Loucy (cell line): ENCODE results near the gene TAGLN2.

Experiments
- EZH2phosphoT487 ChIP-seq: fragments of 200-600 bp; IDR thresholded peaks from 2 replicates; pipeline ENCODE4 v1.6.1; 2018; ENCODE audit warnings: antibody characterized with exemption, mild to moderate bottlenecking, moderate library complexity, borderline replicate concordance
- TF ChIP-seq, protein P1 (sequence below): fragments of 200-600 bp; sonication (generic); conservative IDR thresholded peaks from 2 replicates; pipeline ENCODE4 v1.5.1; 2014; ENCODE audit warnings: mild to moderate bottlenecking, antibody characterized with exemption, low read length

DNA sequence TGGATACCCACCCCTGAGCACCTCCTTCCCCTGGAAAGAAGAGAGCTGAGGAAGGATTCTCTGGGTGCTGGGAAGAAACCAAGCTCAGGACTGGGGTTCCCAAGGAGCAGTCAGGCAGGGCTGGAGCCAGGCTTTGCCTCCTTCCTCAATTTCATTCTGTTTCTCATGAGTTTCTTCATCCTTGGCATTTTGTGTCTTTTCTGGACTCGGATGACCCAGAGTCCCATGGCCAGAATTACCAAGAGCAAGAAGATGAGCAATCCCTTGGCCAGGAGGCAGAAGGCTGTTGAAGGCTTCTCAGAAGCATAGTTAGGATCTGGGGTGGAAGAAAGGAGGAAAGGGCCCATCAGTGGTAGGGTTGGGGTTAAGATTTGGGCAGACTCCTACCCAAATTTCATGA lies 26.2 kb upstream of the TAGLN2 start:
- TF ChIP-seq, protein P1, sequence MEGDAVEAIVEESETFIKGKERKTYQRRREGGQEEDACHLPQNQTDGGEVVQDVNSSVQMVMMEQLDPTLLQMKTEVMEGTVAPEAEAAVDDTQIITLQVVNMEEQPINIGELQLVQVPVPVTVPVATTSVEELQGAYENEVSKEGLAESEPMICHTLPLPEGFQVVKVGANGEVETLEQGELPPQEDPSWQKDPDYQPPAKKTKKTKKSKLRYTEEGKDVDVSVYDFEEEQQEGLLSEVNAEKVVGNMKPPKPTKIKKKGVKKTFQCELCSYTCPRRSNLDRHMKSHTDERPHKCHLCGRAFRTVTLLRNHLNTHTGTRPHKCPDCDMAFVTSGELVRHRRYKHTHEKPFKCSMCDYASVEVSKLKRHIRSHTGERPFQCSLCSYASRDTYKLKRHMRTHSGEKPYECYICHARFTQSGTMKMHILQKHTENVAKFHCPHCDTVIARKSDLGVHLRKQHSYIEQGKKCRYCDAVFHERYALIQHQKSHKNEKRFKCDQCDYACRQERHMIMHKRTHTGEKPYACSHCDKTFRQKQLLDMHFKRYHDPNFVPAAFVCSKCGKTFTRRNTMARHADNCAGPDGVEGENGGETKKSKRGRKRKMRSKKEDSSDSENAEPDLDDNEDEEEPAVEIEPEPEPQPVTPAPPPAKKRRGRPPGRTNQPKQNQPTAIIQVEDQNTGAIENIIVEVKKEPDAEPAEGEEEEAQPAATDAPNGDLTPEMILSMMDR = no peak
- TF ChIP-seq EZH2phosphoT487 = no peak
